HepG2 (cell line): ENCODE data around the gene ANKS1A. TPM values are rescaled to one million over a fixed set of nuclear protein-coding genes. Genes with fewer than 3 reads are reported as not detected.

Source experiments
- ATAC-seq: fragments of 200-7000 bp; cut with Tn5 transposase; 3 replicates; pipeline ENCODE4 v1.9.1; 2020; ENCODE audit warnings: mild to moderate bottlenecking, moderate library complexity
- BruUV-seq: library from RNA; stranded (reverse); fragments of 400-500 nt; replicated peaks from 2 replicates; lab custom pipeline; 2021; lab: Mats Ljungman, UMichigan
- CTCF ChIA-PET: fragments of 300-600 bp; formaldehyde crosslinking; extraction: SDS; loops from one replicate; lab custom pipeline; 2021; ENCODE audit warnings: low total read pairs, inconsistent platforms, low intra/inter-chr PET ratio; lab: Yijun Ruan, JAX
- POLR2A ChIA-PET: fragments of 350-600 bp; sonication (Branson Sonifier 250); formaldehyde crosslinking; loops from one replicate; lab custom pipeline; 2020; ENCODE audit warnings: antibody characterized with exemption, inconsistent platforms; lab: Yijun Ruan, JAX
- DNase-seq: peaks from one replicate; pipeline ENCODE4 v3.0.0-alpha.2; 2015; ENCODE audit warnings: low spot score
- FAIRE-seq: peaks from 3 replicates; lab custom pipeline; 2011; peaks lifted over from hg19 to GRCh38; lab: Jason Lieb, UNC
- H2AFZ ChIP-seq: one replicate; pipeline ENCODE4 v1.6.1; 2011; ENCODE audit warnings: low read length, inconsistent platforms
- H3K27ac ChIP-seq: fragments of 300-600 bp; 3 replicates; pipeline ENCODE4 v1.8.0; 2011; ENCODE audit warnings: mixed run types, mild to moderate bottlenecking, mixed read lengths, low read length, inconsistent platforms; ENCODE audit not compliant: insufficient read depth; ENCODE audit errors: extremely low read length
- H3K27me3 ChIP-seq, 2 experiments: fragments of 200-600 bp in 1 of 2; 2 replicates in 1 of 2; 3 replicates in 1 of 2; pipeline versions ENCODE4 v1.6.0 to v1.8.0; 2011; ENCODE audit warnings: low read length in 2 of 2, mild to moderate bottlenecking in 2 of 2, moderate library complexity in 2 of 2, inconsistent platforms in 1 of 2; ENCODE audit not compliant: insufficient read depth in 2 of 2, control insufficient read depth in 1 of 2
- H3K36me3 ChIP-seq, 2 experiments: fragments of 200-600 bp in 1 of 2; replicated peaks in 1 of 2; 2 replicates in 1 of 2; 3 replicates in 1 of 2; pipeline versions ENCODE4 v1.5.1 to v1.8.0; 2011; ENCODE audit warnings: low read length in 2 of 2, inconsistent platforms in 1 of 2; ENCODE audit not compliant: insufficient read depth in 2 of 2, control insufficient read depth in 1 of 2
- H3K4me1 ChIP-seq: 2 replicates; pipeline ENCODE4 v1.5.1; 2012; ENCODE audit warnings: low read length, inconsistent platforms; ENCODE audit not compliant: insufficient read depth
- H3K4me2 ChIP-seq: 2 replicates; pipeline ENCODE4 v1.6.0; 2011; ENCODE audit warnings: low read depth, low read length, inconsistent platforms
- H3K4me3 ChIP-seq, 3 experiments: fragments of 200-600 bp in 1 of 3; sonication (generic), shearing (Covaris generic) in 1 of 3; replicated peaks in 1 of 3; 2 replicates each; pipeline ENCODE4 v1.5.1; 2011 to 2016; ENCODE audit warnings: low read length in 3 of 3, inconsistent platforms in 2 of 3, low read depth in 2 of 3, mild to moderate bottlenecking in 2 of 3, control low read depth in 1 of 3, mixed read lengths in 1 of 3; ENCODE audit not compliant: insufficient read depth in 1 of 3
- H3K79me2 ChIP-seq: one replicate; pipeline ENCODE4 v1.6.1; 2011; ENCODE audit warnings: low read length, inconsistent platforms; ENCODE audit not compliant: insufficient read depth
- H3K9ac ChIP-seq: 2 replicates; pipeline ENCODE4 v1.6.0; 2011; ENCODE audit warnings: mild to moderate bottlenecking, low read depth, low read length, inconsistent platforms; ENCODE audit not compliant: insufficient read depth
- H3K9me3 ChIP-seq: 2 replicates; pipeline ENCODE4 v1.5.1; 2012; ENCODE audit warnings: mild to moderate bottlenecking, low read length
- H4K20me1 ChIP-seq: 2 replicates; pipeline ENCODE4 v1.6.0; 2011; ENCODE audit warnings: inconsistent platforms, mild to moderate bottlenecking, low read length, moderate library complexity; ENCODE audit not compliant: insufficient read depth
- CSRNP2 ChIP-seq: sonication (generic); formaldehyde crosslinking; conservative IDR thresholded peaks from 2 replicates; pipeline ENCODE4 v1.8.0; 2022; ENCODE audit warnings: low read depth, missing genetic modification reagents
- HOXA9 ChIP-seq: sonication (generic); formaldehyde crosslinking; IDR thresholded peaks from 2 replicates; pipeline ENCODE4 v1.8.1; 2022; ENCODE audit warnings: missing genetic modification reagents, mild to moderate bottlenecking, moderate library complexity, borderline replicate concordance
- MED1 ChIP-seq: sonication (generic); formaldehyde crosslinking; IDR thresholded peaks from 2 replicates; pipeline ENCODE4 v1.4.0; 2020; ENCODE audit warnings: missing genetic modification reagents
- MTF2 ChIP-seq: sonication (generic); formaldehyde crosslinking; IDR thresholded peaks from 2 replicates; pipeline ENCODE4 v1.5.0; 2020; ENCODE audit warnings: missing genetic modification reagents, borderline replicate concordance
- ZNF605 ChIP-seq: sonication (generic); formaldehyde crosslinking; IDR thresholded peaks from 2 replicates; pipeline ENCODE4 v1.8.0; 2022; ENCODE audit warnings: mild to moderate bottlenecking, missing genetic modification reagents
- WGBS: methylation state at CpG from one replicate; pipeline ENCODE4 v1.1.6; 2017; ENCODE audit warnings: low lambda C conversion rate; 5-methylcytosine and 5-hydroxymethylcytosine counted together
- in situ Hi-C: cut with HindIII; loops from 2 replicates; pipeline ENCODE4 v1.10.0; 2017; ENCODE audit warnings: low pct_unique_long_range_greater_than_20kb; ENCODE audit not compliant: extremely low pct_ligation_motif_present
- intact Hi-C: fragments of 100-400 bp; cut with micrococcal nuclease; formaldehyde crosslinking; loops from one replicate; pipeline ENCODE4 v1.10.0; 2022; ENCODE audit not compliant: unreplicated experiment
- polyA plus RNA-seq, 8 experiments: library from polyadenylated mRNA; depleted of rRNA in 3 of 8; stranded (reverse) in 7 of 8; unstranded in 1 of 8; fragments of >200 nt; fragmentation: Illumina TruSeq in 4 of 8; extraction: Trizol in 4 of 8; gene quantifications; 2 replicates each; pipeline versions ENCODE4 v1.2.1 to v1.2.3, GENCODE V29; 2011 to 2016; ENCODE audit warnings: low read depth in 4 of 8, missing spikeins in 1 of 8, mixed read lengths in 1 of 8; ENCODE audit not compliant: insufficient read depth in 1 of 8
- total RNA-seq, 5 experiments: library from RNA; depleted of rRNA; stranded (reverse); fragments of >200 nt; fragmentation: Illumina TruSeq; extraction: Trizol; gene quantifications; 2 replicates each; pipeline ENCODE4 v1.2.3, GENCODE V29; 2016; ENCODE audit warnings: low read depth in 1 of 5
- TF ChIP-seq, protein P1 (sequence below): sonication (generic); formaldehyde crosslinking; IDR thresholded peaks from 2 replicates; pipeline ENCODE4 v1.8.0; 2022; ENCODE audit warnings: mild to moderate bottlenecking, missing genetic modification reagents, borderline replicate concordance
- TF ChIP-seq, protein P2 (sequence below): sonication (generic); formaldehyde crosslinking; conservative IDR thresholded peaks from 2 replicates; pipeline ENCODE4 v1.8.1; 2023; ENCODE audit warnings: missing genetic modification reagents
- TF ChIP-seq, protein P3 (sequence below): IDR thresholded peaks from 2 replicates; pipeline ENCODE4 v1.6.1; 2016

Gene ANKS1A
- total and polyA plus RNA-seq, 2 of the 13 experiments (the other 11 are each of a cell fraction or from before 2014, with no cell fraction given), result 7.2 to 15.1 TPM

DNA sequence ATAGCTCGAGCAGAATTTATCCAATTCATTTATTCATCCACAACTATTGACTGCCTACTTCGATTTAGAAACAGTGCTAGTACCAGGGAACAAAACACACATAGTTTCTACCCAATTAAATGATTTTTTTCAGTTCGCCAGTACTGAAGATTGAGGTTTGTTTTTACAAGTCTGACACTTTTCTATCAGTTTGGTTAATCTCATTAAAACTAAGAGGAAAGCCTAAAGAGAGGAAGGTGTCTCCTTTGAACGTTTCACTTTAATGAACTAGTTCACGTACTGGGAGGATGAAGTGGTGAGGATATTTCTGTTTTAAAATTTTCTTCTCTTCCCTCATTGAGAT, 570 bp upstream of the ANKS1A start:
- in situ Hi-C loops (no loop called here), intact Hi-C loops (loop anchor here (2.0 to 5.0 kb wide), 2 partner anchors 64 to 96 kb away; partner anchors contain the start of gene BLTP3A)
- Histone ChIP-seq H3K27ac (peak overlapping the region; percentile 84), H3K4me3 (peak overlapping the region; percentile 92 to 97 (median 94)), H3K79me2 (peaks cover 71% of the 10 kb centered on the region), H3K9ac (peak overlapping the region; percentile 88), H2AFZ (peak overlapping the region; percentile 49)
- POLR2A ChIA-PET, result interaction anchor here (0.6 to 2.7 kb wide), 13 partner anchors 10 to 371 kb away, joined by 3 to 19 read pairs (median 5); partner anchors contain the start of genes BLTP3A, SNRPC and ZNF76
- WGBS, result 1% methylated on average over 5 of the region's 5 CpGs
- ATAC-seq, result no peak
- TF ChIP-seq MTF2 (CRISPR knock-in tag) (0 out of 2 replicates have a peak, but pooled peaks have one; percentile 37), HOXA9 (CRISPR knock-in tag) (0 out of 2 replicates have a peak, but pooled peaks have one; percentile 1), CSRNP2 (CRISPR knock-in tag) (0 out of 2 replicates have a peak, but pooled peaks have one; percentile 7), MED1 (0 out of 2 replicates have a peak, but pooled peaks have one; percentile 3), ZNF605 (CRISPR knock-in tag) (no peak)
- TF ChIP-seq, protein P1, sequence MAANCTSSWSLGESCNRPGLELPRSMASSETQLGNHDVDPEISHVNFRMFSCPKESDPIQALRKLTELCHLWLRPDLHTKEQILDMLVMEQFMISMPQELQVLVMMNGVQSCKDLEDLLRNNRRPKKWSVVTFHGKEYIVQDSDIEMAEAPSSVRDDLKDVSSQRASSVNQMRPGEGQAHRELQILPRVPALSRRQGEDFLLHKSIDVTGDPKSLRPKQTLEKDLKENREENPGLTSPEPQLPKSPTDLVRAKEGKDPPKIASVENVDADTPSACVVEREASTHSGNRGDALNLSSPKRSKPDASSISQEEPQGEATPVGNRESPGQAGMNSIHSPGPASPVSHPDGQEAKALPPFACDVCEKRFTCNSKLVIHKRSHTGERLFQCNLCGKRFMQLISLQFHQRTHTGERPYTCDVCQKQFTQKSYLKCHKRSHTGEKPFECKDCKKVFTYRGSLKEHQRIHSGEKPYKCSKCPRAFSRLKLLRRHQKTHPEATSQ (CRISPR knock-in tag), result no peak
- TF ChIP-seq, protein P2, sequence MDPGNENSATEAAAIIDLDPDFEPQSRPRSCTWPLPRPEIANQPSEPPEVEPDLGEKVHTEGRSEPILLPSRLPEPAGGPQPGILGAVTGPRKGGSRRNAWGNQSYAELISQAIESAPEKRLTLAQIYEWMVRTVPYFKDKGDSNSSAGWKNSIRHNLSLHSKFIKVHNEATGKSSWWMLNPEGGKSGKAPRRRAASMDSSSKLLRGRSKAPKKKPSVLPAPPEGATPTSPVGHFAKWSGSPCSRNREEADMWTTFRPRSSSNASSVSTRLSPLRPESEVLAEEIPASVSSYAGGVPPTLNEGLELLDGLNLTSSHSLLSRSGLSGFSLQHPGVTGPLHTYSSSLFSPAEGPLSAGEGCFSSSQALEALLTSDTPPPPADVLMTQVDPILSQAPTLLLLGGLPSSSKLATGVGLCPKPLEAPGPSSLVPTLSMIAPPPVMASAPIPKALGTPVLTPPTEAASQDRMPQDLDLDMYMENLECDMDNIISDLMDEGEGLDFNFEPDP, result 0 out of 2 replicates have a peak, but pooled peaks have one; percentile 84
- TF ChIP-seq, protein P3, sequence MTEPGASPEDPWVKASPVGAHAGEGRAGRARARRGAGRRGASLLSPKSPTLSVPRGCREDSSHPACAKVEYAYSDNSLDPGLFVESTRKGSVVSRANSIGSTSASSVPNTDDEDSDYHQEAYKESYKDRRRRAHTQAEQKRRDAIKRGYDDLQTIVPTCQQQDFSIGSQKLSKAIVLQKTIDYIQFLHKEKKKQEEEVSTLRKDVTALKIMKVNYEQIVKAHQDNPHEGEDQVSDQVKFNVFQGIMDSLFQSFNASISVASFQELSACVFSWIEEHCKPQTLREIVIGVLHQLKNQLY (CRISPR knock-in tag), result no peak
- TF ChIP-seq, all 625 proteins: peak for 5
- CTCF ChIA-PET, result no interaction called here
- no peak for FAIRE-seq
- H3K27me3 ChIP-seq, result no peaks in the 10 kb centered on the region; a peak in 1 of 5 replicates
- no peaks in the 10 kb centered on the region for H4K20me1 ChIP-seq
- no TSS peak for BruUV-seq
- no peaks in the 10 kb centered on the region; a peak in 1 of 5 replicates for H3K36me3 ChIP-seq
- H3K4me2 ChIP-seq, result peak overlapping the region; percentile 83
- DNase-seq, result no peak
- no peaks in the 10 kb centered on the region for H3K9me3 ChIP-seq
- H3K4me1 ChIP-seq, result peaks cover 55% of the 10 kb centered on the region
